Measurements from ENCODE around the gene SAP130.
"Not testable (repeated sequence)": the region's sequence is repeated elsewhere in the genome, so short reads cannot be mapped to it uniquely, and the experiment has no call there.

Gene SAP130

GRCh38 chr2:127945281-127945680 is 82.6 kb downstream of the SAP130 start:
- no peak for DNase-seq

- DNase-seq, result no peak
Observed at GRCh38 chr2:127943186-127943585, 84.7 kb downstream of the SAP130 start.

GRCh38 chr2:127942002-127942401 is 85.9 kb downstream of the SAP130 start:
- no peak for DNase-seq

- DNase-seq, result no peak
Observed at GRCh38 chr2:127941461-127941860, 86.4 kb downstream of the SAP130 start.

GRCh38 chr2:127940641-127941040 is 87.2 kb downstream of the SAP130 start:
- DNase-seq, result no peak

- DNase-seq, result no peak
Observed at GRCh38 chr2:127935337-127935736, 92.5 kb downstream of the SAP130 start.

GRCh38 chr2:127932199-127932876 is 95.5 kb downstream of the SAP130 start:
- DNase-seq, result no peak

GRCh38 chr2:127929449-127929848 is 98.4 kb downstream of the SAP130 start:
- no peak for DNase-seq

GRCh38 chr2:127927384-127927783 is 100.5 kb downstream of the SAP130 start:
- DNase-seq, result no peak

- DNase-seq, result no peak
Observed at GRCh38 chr2:127917916-127918315, 109.9 kb downstream of the SAP130 start.

- DNase-seq, result no peak
Observed at GRCh38 chr2:127913808-127914457, 113.9 kb downstream of the SAP130 start.

GRCh38 chr2:127911737-127912136 is 116.1 kb downstream of the SAP130 start:
- DNase-seq, result no peak

- DNase-seq, result no peak
Observed at GRCh38 chr2:127910415-127910814, 117.4 kb downstream of the SAP130 start.

- DNase-seq, result no peak
Observed at GRCh38 chr2:127909019-127909418, 118.8 kb downstream of the SAP130 start.

GRCh38 chr2:127907733-127908400 is 120.0 kb downstream of the SAP130 start:
- not testable (repeated sequence) for DNase-seq

GRCh38 chr2:127906206-127906926 is 121.5 kb downstream of the SAP130 start:
- DNase-seq, result no peak

GRCh38 chr2:127901339-127902056 is 126.4 kb downstream of the SAP130 start:
- DNase-seq, result no peak

- no peak for DNase-seq
Observed at GRCh38 chr2:127897531-127898211, 130.2 kb downstream of the SAP130 start.

- no peak for DNase-seq
Observed at GRCh38 chr2:127893494-127893893, 134.4 kb downstream of the SAP130 start.

- no peak for DNase-seq
Observed at GRCh38 chr2:127893033-127893432, 134.8 kb downstream of the SAP130 start.

- no peak for DNase-seq
Observed at GRCh38 chr2:127891811-127892210, 136.0 kb downstream of the SAP130 start.

Data from T-helper 1 cell (primary cell).